Neural cell (in vitro differentiated cells): ENCODE data around the gene OR10D3. TPM values are rescaled to one million over a fixed set of nuclear protein-coding genes. Genes with fewer than 3 reads are reported as not detected.

ENCODE experiments used
- H2AFZ ChIP-seq: fragments of 200-600, 300-800 bp; sonication (generic), shearing (Covaris generic); 2 replicates; pipeline ENCODE4 v1.6.0; 2014; ENCODE audit warnings: low read depth, mild to moderate bottlenecking, antibody characterized with exemption, low read length, moderate library complexity
- H3F3A ChIP-seq: fragments of 200-600 bp; shearing (Covaris generic); 2 replicates; pipeline ENCODE4 v1.6.1; 2016; ENCODE audit warnings: mild to moderate bottlenecking, moderate library complexity, mixed read lengths, antibody characterized with exemption, low read length; ENCODE audit not compliant: insufficient read depth, poor library complexity, severe bottlenecking
- H3K27ac ChIP-seq: fragments of 200-600, 300-800 bp; sonication (generic), shearing (Covaris generic); 2 replicates; pipeline ENCODE4 v1.5.1; 2014; ENCODE audit warnings: mild to moderate bottlenecking, low read length, moderate library complexity
- H3K27me3 ChIP-seq: fragments of 300-800, 200-600 bp; sonication (generic), shearing (Covaris generic); 2 replicates; pipeline ENCODE4 v1.6.0; 2014; ENCODE audit warnings: mild to moderate bottlenecking, low read depth, low read length, moderate library complexity; ENCODE audit not compliant: insufficient read depth
- H3K36me3 ChIP-seq: fragments of 300-800, 200-600 bp; sonication (generic), shearing (Covaris generic); 2 replicates; pipeline ENCODE4 v1.5.1; 2014; ENCODE audit warnings: mild to moderate bottlenecking, antibody characterized with exemption, low read length, moderate library complexity; ENCODE audit not compliant: insufficient read depth
- H3K4me2 ChIP-seq: fragments of 300-800, 200-600 bp; sonication (generic), shearing (Covaris generic); 2 replicates; pipeline ENCODE4 v1.6.0; 2014; ENCODE audit warnings: mild to moderate bottlenecking, low read length
- H3K4me3 ChIP-seq: fragments of 300-800, 200-600 bp; sonication (generic), shearing (Covaris generic); 2 replicates; pipeline ENCODE4 v1.5.1; 2014; ENCODE audit warnings: mild to moderate bottlenecking, low read length, moderate library complexity
- H3K79me2 ChIP-seq: fragments of 200-600 bp; shearing (Covaris generic); replicated peaks from 2 replicates; pipeline ENCODE4 v1.6.0; 2014; ENCODE audit warnings: mild to moderate bottlenecking, low read length, moderate library complexity; ENCODE audit not compliant: insufficient read depth
- H3K9ac ChIP-seq: fragments of 300-800, 200-600 bp; sonication (generic), shearing (Covaris generic); 2 replicates; pipeline ENCODE4 v1.6.1; 2016; ENCODE audit warnings: mild to moderate bottlenecking, low read length, mixed read lengths
- H3K9me2 ChIP-seq: fragments of 200-600 bp; shearing (Covaris generic); 2 replicates; pipeline ENCODE4 v1.6.1; 2016; ENCODE audit warnings: mild to moderate bottlenecking, low read length, mixed read lengths; ENCODE audit not compliant: insufficient read depth
- H3K9me3 ChIP-seq: fragments of 200-600, 300-800 bp; sonication (generic), shearing (Covaris generic); 2 replicates; pipeline ENCODE4 v1.6.1; 2016; ENCODE audit warnings: mild to moderate bottlenecking, mixed run types, low read length, moderate library complexity, mixed read lengths
- H4K20me1 ChIP-seq: fragments of 200-600 bp; shearing (Covaris generic); 2 replicates; pipeline ENCODE4 v1.6.1; 2016; ENCODE audit warnings: mild to moderate bottlenecking, mixed run types; ENCODE audit not compliant: insufficient read depth
- CTCF ChIP-seq: fragments of 450-650 bp; IDR thresholded peaks from 2 replicates; pipeline ENCODE4 v1.5.1; 2014; ENCODE audit warnings: antibody characterized with exemption, mild to moderate bottlenecking, moderate library complexity; ENCODE audit not compliant: poor library complexity, severe bottlenecking
- EP300 ChIP-seq: fragments of 450-650 bp; conservative IDR thresholded peaks from 2 replicates; pipeline ENCODE4 v1.6.1; 2014; ENCODE audit warnings: antibody characterized with exemption, mild to moderate bottlenecking, moderate library complexity; ENCODE audit not compliant: poor library complexity, severe bottlenecking
- EZH2 ChIP-seq: fragments of 200-600, 300-800 bp; shearing (Covaris generic), sonication (generic); IDR thresholded peaks from 2 replicates; pipeline ENCODE4 v1.6.1; 2014; ENCODE audit warnings: antibody characterized with exemption, low read length, borderline replicate concordance, mild to moderate bottlenecking; ENCODE audit not compliant: insufficient read depth, poor library complexity, severe bottlenecking
- MXI1 ChIP-seq: fragments of 450-650 bp; conservative IDR thresholded peaks from 2 replicates; pipeline ENCODE4 v1.6.1; 2014; ENCODE audit warnings: antibody characterized with exemption, mild to moderate bottlenecking; ENCODE audit not compliant: poor library complexity, severe bottlenecking
- POLR2AphosphoS5 ChIP-seq: IDR thresholded peaks from 2 replicates; pipeline ENCODE4 v1.6.1; 2012
- RAD21 ChIP-seq: fragments of 450-650 bp; conservative IDR thresholded peaks from 2 replicates; pipeline ENCODE4 v1.6.1; 2014; ENCODE audit warnings: antibody characterized with exemption, mild to moderate bottlenecking, moderate library complexity
- REST ChIP-seq: IDR thresholded peaks from 2 replicates; pipeline ENCODE4 v1.6.1; 2012; ENCODE audit warnings: borderline replicate concordance
- SMC3 ChIP-seq: fragments of 450-650 bp; conservative IDR thresholded peaks from 2 replicates; pipeline ENCODE4 v1.6.1; 2014; ENCODE audit warnings: antibody characterized with exemption, mild to moderate bottlenecking, moderate library complexity; ENCODE audit not compliant: poor library complexity
- TAF1 ChIP-seq: IDR thresholded peaks from 2 replicates; pipeline ENCODE4 v1.6.1; 2012; ENCODE audit warnings: low read depth
- polyA plus RNA-seq: library from polyadenylated mRNA; depleted of rRNA; stranded (reverse); fragments of >200 nt; gene quantifications from 2 replicates; pipeline ENCODE4 v1.2.3, GENCODE V29; 2014

Gene OR10D3
- polyA plus RNA-seq, 1 donor from 2014 or later, result not detected

GRCh38 chr11:124153821-124154220 is 29.3 kb upstream of the OR10D3 start:
- TF ChIP-seq SMC3, result no peak
- TF ChIP-seq RAD21, result no peak
- TF ChIP-seq EP300, result no peak
- no peak for TF ChIP-seq MXI1
- TF ChIP-seq CTCF, result no peak
- TF ChIP-seq POLR2AphosphoS5, result no peak
- no peak for TF ChIP-seq EZH2
- Histone ChIP-seq H3K9ac (no peak overlapping the region), H3K4me2 (no peak overlapping the region), H3K27ac (peak overlapping the region; percentile 64), H3K36me3 (no peaks in the 10 kb centered on the region), H2AFZ (no peak overlapping the region), H3K79me2 (no peaks in the 10 kb centered on the region), H3F3A (no peaks in the 10 kb centered on the region), H3K9me3 (no peaks in the 10 kb centered on the region), H4K20me1 (no peaks in the 10 kb centered on the region), H3K27me3 (no peaks in the 10 kb centered on the region), H3K9me2 (no peaks in the 10 kb centered on the region), H3K4me3 (no peak overlapping the region)

- Histone ChIP-seq H3K9me3 (no peaks in the 10 kb centered on the region), H3K27me3 (no peaks in the 10 kb centered on the region), H4K20me1 (no peaks in the 10 kb centered on the region), H3K9ac (no peak overlapping the region), H3K27ac (no peak overlapping the region), H3K4me3 (no peak overlapping the region), H3K4me2 (no peak overlapping the region), H3K36me3 (no peaks in the 10 kb centered on the region), H2AFZ (no peak overlapping the region), H3K79me2 (no peaks in the 10 kb centered on the region), H3F3A (no peaks in the 10 kb centered on the region), H3K9me2 (no peaks in the 10 kb centered on the region)
- no peak for TF ChIP-seq TAF1
Measured at GRCh38 chr11:124159481-124159880, 23.7 kb upstream of the OR10D3 start.

GRCh38 chr11:124160986-124161385 is 22.2 kb upstream of the OR10D3 start:
- no peaks in the 10 kb centered on the region for H3K27me3 ChIP-seq
- H3K9ac ChIP-seq, result no peak overlapping the region
- no peaks in the 10 kb centered on the region for H3K9me2 ChIP-seq
- H3K4me3 ChIP-seq, result no peak overlapping the region
- H2AFZ ChIP-seq, result no peak overlapping the region
- H3K36me3 ChIP-seq, result no peaks in the 10 kb centered on the region
- no peak for TF ChIP-seq CTCF
- TF ChIP-seq REST, result no peak
- no peak for TF ChIP-seq TAF1
- no peak for TF ChIP-seq POLR2AphosphoS5
- TF ChIP-seq SMC3, result no peak
- no peak for TF ChIP-seq EP300
- no peaks in the 10 kb centered on the region for H4K20me1 ChIP-seq
- no peak overlapping the region for H3K27ac ChIP-seq
- no peaks in the 10 kb centered on the region for H3K9me3 ChIP-seq
- H3K79me2 ChIP-seq, result no peaks in the 10 kb centered on the region
- H3F3A ChIP-seq, result no peaks in the 10 kb centered on the region
- no peak overlapping the region for H3K4me2 ChIP-seq
